Spleen (tissue), 11 donors: ENCODE measurements around the gene EPC2. TPM values are rescaled to one million over a fixed set of nuclear protein-coding genes. Genes with fewer than 3 reads are reported as not detected.

Source experiments
- DNase-seq: peaks from one replicate; pipeline ENCODE4 v3.0.0-alpha.2; 2020
- H3K27ac ChIP-seq, 8 donors: fragments of 200-600 bp; sonication (generic) in 7 of 8; 1 replicate in 4 of 8; 2 replicates in 4 of 8; pipeline versions ENCODE4 v1.5.0 to v1.8.0; 2016 to 2021; ENCODE audit warnings: inconsistent platforms in 4 of 8, mild to moderate bottlenecking in 4 of 8, moderate library complexity in 1 of 8
- H3K27me3 ChIP-seq, 7 donors: fragments of 200-600 bp; sonication (generic) in 6 of 7; replicated peaks in 1 of 7; 1 replicate in 4 of 7; 2 replicates in 3 of 7; pipeline versions ENCODE4 v1.5.0 to v1.8.0; 2016 to 2021; ENCODE audit warnings: inconsistent platforms in 3 of 7, mild to moderate bottlenecking in 1 of 7
- H3K36me3 ChIP-seq, 6 donors: fragments of 200-600 bp; sonication (generic) in 5 of 6; 1 replicate in 4 of 6; 2 replicates in 2 of 6; pipeline versions ENCODE4 v1.5.0 to v1.8.0; 2016 to 2021; ENCODE audit warnings: inconsistent platforms in 2 of 6
- H3K4me1 ChIP-seq, 6 donors: fragments of 200-600 bp; sonication (generic) in 5 of 6; 1 replicate in 3 of 6; 2 replicates in 3 of 6; pipeline versions ENCODE4 v1.5.0 to v1.8.0; 2016 to 2021; ENCODE audit warnings: inconsistent platforms in 3 of 6
- H3K4me3 ChIP-seq, 8 donors: fragments of 200-600 bp; sonication (generic) in 7 of 8; 1 replicate in 4 of 8; 2 replicates in 4 of 8; pipeline versions ENCODE4 v1.5.0 to v1.8.0; 2016 to 2021; ENCODE audit warnings: inconsistent platforms in 4 of 8, mild to moderate bottlenecking in 4 of 8, moderate library complexity in 2 of 8
- H3K9me3 ChIP-seq, 8 donors: fragments of 200-600 bp; sonication (generic) in 7 of 8; 1 replicate in 4 of 8; 2 replicates in 4 of 8; pipeline versions ENCODE4 v1.5.0 to v1.8.0; 2016 to 2021; ENCODE audit warnings: inconsistent platforms in 4 of 8
- CTCF ChIP-seq, 11 experiments: fragments of 200-600 bp in 7 of 11; fragments of 450-650 bp in 4 of 11; sonication (generic) in 4 of 11; IDR thresholded peaks in 8 of 11; conservative IDR thresholded peaks in 3 of 11; 1 replicate in 7 of 11; 2 replicates in 4 of 11; pipeline versions ENCODE4 v1.4.0 to v1.8.0; 2016 to 2021; ENCODE audit warnings: antibody characterized with exemption in 11 of 11, inconsistent platforms in 4 of 11, mild to moderate bottlenecking in 1 of 11
- POLR2A ChIP-seq, 3 donors: fragments of 450-650 bp; IDR thresholded peaks; one replicate each; pipeline ENCODE4 v1.5.1; 2017; ENCODE audit warnings: antibody characterized with exemption in 3 of 3, mild to moderate bottlenecking in 1 of 3
- POLR2AphosphoS5 ChIP-seq, 3 donors: sonication (generic); formaldehyde crosslinking; IDR thresholded peaks; one replicate each; pipeline ENCODE4 v1.5.1; 2017; ENCODE audit warnings: antibody characterized with exemption in 3 of 3
- WGBS, 5 donors: extraction: QIAGEN DNeasy Blood & Tissue Kit in 3 of 5; methylation state at CpG; one replicate each; pipeline versions ENCODE4 v1.1.5 to v1.1.7; 2013 to 2018; 5-methylcytosine and 5-hydroxymethylcytosine counted together
- intact Hi-C: fragments of 100-400 bp; cut with DNase I; formaldehyde crosslinking; loops from one replicate; pipeline ENCODE4 v1.15.0; 2023; ENCODE audit warnings: low total_unique reads
- polyA plus RNA-seq, 3 donors: library from polyadenylated mRNA; stranded (reverse); fragments of 200-250 nt; gene quantifications; one replicate each; pipeline ENCODE4 v1.2.1, GENCODE V29; 2013
- total RNA-seq, 7 donors: library from RNA; depleted of rRNA in 3 of 7; stranded (reverse); fragments of >200 nt in 3 of 7; fragmentation: NEBNext Ultra II Directional in 4 of 7; extraction: Animal tissue kit (Norgen Biotek cat#: 25700) in 4 of 7; gene quantifications; one replicate each; pipeline versions ENCODE4 v1.1.0 to v1.2.1, GENCODE V29; 2016 to 2021
- donor health status: healthy with polysubstance abuse.
- donor health status: DM: no; HTN: no; CAD: no; lungs with moderate emphysema.
- donor health status: DM: no; HTN: no; CAD: no.
- donor health status: Bipolar disorder and iron deficiency.
- donor health status: healthy.
- donor health status: DM: no; HTN: no; CAD: no.
- donor health status: DM: yes; HTN: yes; CAD: no.

Gene EPC2
- total and polyA plus RNA-seq, 10 donors: 7.4 to 49.0 (median 40.7) TPM

GRCh38 chr2:148719195-148719749 is 74.7 kb downstream of the EPC2 start:
- TF ChIP-seq CTCF (IDR thresholded peaks at IDR 0.05 in 8 of 11, conservative IDR thresholded peaks at IDR 0.05 in 3 of 11) (no peak), POLR2AphosphoS5 (IDR thresholded peaks at IDR 0.05) (no peak), POLR2A (IDR thresholded peaks at IDR 0.05) (no peak)

GRCh38 chr2:148719941-148720436 is 75.4 kb downstream of the EPC2 start:
- no peak overlapping the region for H3K27ac ChIP-seq
- no peak for DNase-seq
- H3K4me1 ChIP-seq: peaks cover 5 to 95% (median 50%) of the 10 kb centered on the region in 6 donors
- H3K4me3 ChIP-seq: no peak overlapping the region
- 41 to 78% (median 58%) methylated on average over 2 of the region's 2 CpGs for WGBS, 5 donors
- no peaks in the 10 kb centered on the region for H3K27me3 ChIP-seq
- intact Hi-C loops: no loop called here
- H3K36me3 ChIP-seq: peaks cover 0 to 22% (median 0%) of the 10 kb centered on the region in 6 donors
- TF ChIP-seq CTCF (IDR thresholded peaks at IDR 0.05 in 8 of 11, conservative IDR thresholded peaks at IDR 0.05 in 3 of 11) (no peak), POLR2AphosphoS5 (IDR thresholded peaks at IDR 0.05) (no peak), POLR2A (IDR thresholded peaks at IDR 0.05) (no peak)
- H3K9me3 ChIP-seq: peaks cover 0 to 5% (median 0%) of the 10 kb centered on the region in 8 donors

More at GRCh38 chr2:148719195-148719749, 74.7 kb downstream of the EPC2 start:
- WGBS, 5 donors: 92 to 96% (median 94%) methylated on average over 6 of the region's 6 CpGs
- Histone ChIP-seq H3K4me3 (no peak overlapping the region), H3K36me3 (peaks cover 0 to 22% (median 0%) of the 10 kb centered on the region in 6 donors), H3K9me3 (peaks cover 0 to 8% (median 0%) of the 10 kb centered on the region in 8 donors), H3K27me3 (no peaks in the 10 kb centered on the region), H3K27ac (no peak overlapping the region), H3K4me1 (peaks cover 0 to 95% (median 46%) of the 10 kb centered on the region in 6 donors)
- intact Hi-C loops: no loop called here
- DNase-seq: no peak

GRCh38 chr2:148720501-148721001 is 76.0 kb downstream of the EPC2 start:
- Histone ChIP-seq H3K27ac (no peak overlapping the region), H3K36me3 (peaks cover 0 to 22% (median 0%) of the 10 kb centered on the region in 6 donors), H3K4me1 (peaks cover 10 to 96% (median 51%) of the 10 kb centered on the region in 6 donors), H3K27me3 (no peaks in the 10 kb centered on the region), H3K4me3 (no peak overlapping the region), H3K9me3 (no peaks in the 10 kb centered on the region)
- TF ChIP-seq CTCF (IDR thresholded peaks at IDR 0.05 in 8 of 11, conservative IDR thresholded peaks at IDR 0.05 in 3 of 11): no peak
- peak in 2 of 3 donors; percentile 10 to 21 for TF ChIP-seq POLR2AphosphoS5 (IDR thresholded peaks at IDR 0.05)
- intact Hi-C loops: no loop called here
- WGBS, 5 donors: 73 to 87% (median 78%) methylated on average over 20 of the region's 20 CpGs
- DNase-seq: peak; percentile 62

- TF ChIP-seq CTCF (IDR thresholded peaks at IDR 0.05 in 8 of 11, conservative IDR thresholded peaks at IDR 0.05 in 3 of 11): no peak
- TF ChIP-seq POLR2A (IDR thresholded peaks at IDR 0.05): no peak
- no peak for TF ChIP-seq POLR2AphosphoS5 (IDR thresholded peaks at IDR 0.05)
- H3K4me3 ChIP-seq: no peak overlapping the region
- H3K9me3 ChIP-seq: no peaks in the 10 kb centered on the region
- DNase-seq: no peak
- H3K36me3 ChIP-seq: peaks cover 0 to 22% (median 0%) of the 10 kb centered on the region in 6 donors
- intact Hi-C loops: no loop called here
- H3K27me3 ChIP-seq: no peaks in the 10 kb centered on the region
- peaks cover 18 to 96% (median 51%) of the 10 kb centered on the region in 6 donors for H3K4me1 ChIP-seq
- peak overlapping the region in 1 of 8 donors; percentile 2 for H3K27ac ChIP-seq
Measured at GRCh38 chr2:148721520-148721931, 77.0 kb downstream of the EPC2 start.
